Stimulated activated CD8-positive, alpha-beta memory T cell treated with anti-CD3 and anti-CD28 coated beads, Interleukin-7, amount 100 ng/mL, for 48 hours (primary cell): ENCODE measurements around the gene TAS2R46.
"Not testable (repeated sequence)": the region's sequence is repeated elsewhere in the genome, so short reads cannot be mapped to it uniquely, and the experiment has no call there.

Source experiments
- DNase-seq, 2 donors: peaks; one replicate each; pipeline ENCODE4 v3.0.0-alpha.2; 2020; ENCODE audit warnings: low read depth in 1 of 2; ENCODE audit errors: extremely low read depth in 1 of 2

TAS2R46 gene

DNA sequence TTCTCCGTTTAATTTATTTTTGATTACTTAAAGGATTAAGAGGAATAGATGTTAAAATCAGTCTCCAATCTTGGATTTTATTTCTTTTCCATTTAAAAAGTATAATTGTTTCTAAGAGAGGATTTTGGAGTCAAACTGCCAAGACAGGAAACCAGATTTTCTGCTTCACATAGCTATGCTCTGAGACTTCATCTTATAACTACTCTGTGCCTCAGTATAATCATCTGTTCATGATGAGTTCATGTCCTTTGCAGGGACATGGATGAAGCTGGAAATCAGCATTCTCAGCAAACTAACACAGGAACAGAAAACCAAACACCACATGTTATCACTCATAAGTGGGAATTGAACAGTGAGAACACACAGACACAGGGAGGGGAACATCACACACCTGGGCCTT lies 21.9 kb downstream of the TAS2R46 start:
- no peak for DNase-seq

DNA sequence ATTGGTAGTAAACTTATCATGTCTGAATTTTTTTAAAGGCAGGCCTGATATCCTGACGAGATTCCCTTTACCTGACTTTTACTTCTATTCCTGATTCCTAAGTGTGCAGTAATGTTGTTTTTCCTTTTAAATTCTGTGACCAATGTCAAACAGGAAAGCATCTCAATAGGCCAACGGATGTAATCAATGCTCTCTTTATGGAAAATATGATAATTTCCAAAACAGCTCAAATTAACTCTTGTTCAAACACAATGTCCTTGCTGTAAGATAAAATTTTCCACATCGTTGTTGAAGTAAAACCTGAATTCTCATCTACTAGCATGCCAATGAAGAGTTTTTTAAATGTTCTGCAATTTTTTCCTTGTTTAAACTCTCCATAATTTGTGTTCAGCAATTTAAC lies 22.9 kb downstream of the TAS2R46 start:
- no peak for DNase-seq

GRCh38 chr12:11033959-11034358 lies 28.1 kb downstream of the TAS2R46 start:
- not testable (repeated sequence) for DNase-seq

GRCh38 chr12:11031307-11031706 lies 30.8 kb downstream of the TAS2R46 start, which contains the start of gene TAS2R31:
Gene TAS2R31 (minus strand): TSS chr12:11031407. CDS start chr12:11031335, 72 bp downstream.
- DNase-seq, result no peak

DNA sequence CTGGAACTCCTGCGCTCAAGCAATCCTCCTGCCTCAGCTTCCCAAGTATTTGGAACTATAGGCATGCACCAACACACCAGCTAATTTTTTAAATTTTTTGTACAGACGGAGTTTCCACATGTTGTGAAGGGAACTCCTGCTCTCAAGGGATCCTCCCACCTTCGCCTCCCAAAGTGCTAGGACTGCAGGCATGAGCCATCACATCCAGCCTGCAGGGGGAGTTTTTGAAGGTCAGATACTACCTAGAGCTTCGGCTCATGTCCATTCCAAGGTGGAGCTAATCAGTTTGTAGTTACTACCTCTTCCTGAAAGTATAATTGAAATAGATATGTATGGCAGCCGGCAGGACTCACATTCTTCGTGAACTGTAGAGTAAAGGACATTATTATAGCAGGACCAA lies 36.0 kb downstream of the TAS2R46 start:
- no peak for DNase-seq

DNA sequence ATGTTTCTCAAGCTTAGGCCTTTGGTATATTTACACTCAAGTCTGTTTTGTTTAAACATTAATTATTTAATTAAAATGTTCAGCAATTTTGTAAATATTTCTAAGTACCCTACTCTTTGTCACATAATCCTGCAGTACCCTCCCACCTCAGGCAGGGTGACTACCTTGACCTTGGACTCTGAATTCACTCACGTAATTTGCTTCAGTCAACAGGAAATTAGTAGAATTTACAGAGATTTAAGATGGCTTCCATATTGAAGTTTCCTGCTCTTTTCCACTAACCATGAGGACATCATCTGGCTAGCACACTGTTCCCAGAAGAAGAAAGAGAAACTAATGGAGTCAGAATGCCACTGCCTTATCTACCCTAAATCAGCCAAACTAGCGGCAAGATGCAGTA lies 38.7 kb downstream of the TAS2R46 start:
- no peak for DNase-seq

DNA sequence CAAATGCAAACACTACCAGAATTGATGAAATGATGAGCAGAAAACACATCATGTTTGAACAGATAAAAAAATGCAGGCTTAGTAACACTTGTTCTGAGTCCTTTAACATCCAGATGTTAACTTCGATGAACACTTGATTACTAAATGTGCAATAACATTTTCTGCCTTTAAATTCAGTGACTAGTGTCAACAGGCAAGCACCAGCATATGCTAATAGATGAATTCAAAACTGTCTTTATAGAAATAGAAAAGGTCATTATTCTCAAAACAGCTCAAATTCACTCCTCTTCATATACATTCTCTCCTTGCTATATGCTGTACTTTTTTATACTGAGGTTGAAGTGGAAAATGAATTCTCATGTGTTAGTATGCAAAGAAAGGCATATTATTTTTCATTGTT lies 39.6 kb downstream of the TAS2R46 start, which contains the start of gene TAS2R19:
TAS2R19 (minus strand) TSS at position 101 of the 400 bp plus-strand sequence; CDS start at position 52, 49 bp downstream.
- DNase-seq, result no peak

DNA sequence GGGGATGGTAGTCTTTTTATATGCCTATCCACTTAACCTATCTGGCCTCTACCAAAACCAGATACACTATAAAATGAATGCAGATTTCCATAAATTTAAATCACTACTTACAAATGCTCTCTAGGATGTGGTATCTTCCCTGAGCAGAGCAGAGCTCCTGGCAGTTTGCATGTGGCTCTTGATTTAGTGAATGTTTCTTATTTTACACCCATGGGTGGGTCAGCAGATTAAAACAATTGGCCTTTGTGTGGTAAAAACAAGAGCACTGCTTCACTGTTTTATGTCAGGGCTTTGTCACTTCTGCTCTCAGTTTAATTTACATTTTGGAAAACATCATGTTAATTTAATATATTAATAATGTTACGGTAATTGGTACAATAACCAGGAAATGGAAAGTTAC lies 45.2 kb downstream of the TAS2R46 start:
- DNase-seq, result no peak

DNA sequence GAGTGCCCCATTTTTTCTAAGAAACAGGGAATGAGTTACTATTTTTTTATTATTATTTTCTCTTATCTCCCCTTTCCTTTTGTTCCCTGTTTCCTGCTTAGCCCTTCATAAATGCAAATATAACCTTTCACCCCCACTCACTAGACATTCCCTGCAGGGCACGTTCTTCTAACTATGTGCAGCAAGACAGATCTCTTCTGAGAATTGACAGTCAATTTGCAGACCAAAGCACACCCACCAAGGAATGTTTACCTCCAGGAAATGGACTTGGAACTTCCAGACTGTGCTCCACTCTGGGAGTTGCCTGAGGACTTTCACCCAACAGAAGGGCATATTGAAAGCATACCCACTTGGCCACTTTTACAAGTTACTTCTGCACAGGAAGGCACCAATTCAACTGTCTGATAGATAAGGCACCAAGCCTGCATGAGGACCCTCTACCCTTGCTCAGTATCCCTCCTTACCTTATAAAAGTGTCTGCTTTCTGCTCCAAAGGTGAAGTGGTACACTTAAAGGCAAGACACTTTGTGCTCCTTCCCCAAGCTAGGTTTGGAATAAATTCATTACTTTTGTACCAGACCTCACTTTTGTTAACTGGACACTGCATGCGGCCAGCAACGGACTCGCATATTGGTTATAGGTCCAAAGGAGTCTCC lies 46.2 kb downstream of the TAS2R46 start:
- no peak for DNase-seq

DNA sequence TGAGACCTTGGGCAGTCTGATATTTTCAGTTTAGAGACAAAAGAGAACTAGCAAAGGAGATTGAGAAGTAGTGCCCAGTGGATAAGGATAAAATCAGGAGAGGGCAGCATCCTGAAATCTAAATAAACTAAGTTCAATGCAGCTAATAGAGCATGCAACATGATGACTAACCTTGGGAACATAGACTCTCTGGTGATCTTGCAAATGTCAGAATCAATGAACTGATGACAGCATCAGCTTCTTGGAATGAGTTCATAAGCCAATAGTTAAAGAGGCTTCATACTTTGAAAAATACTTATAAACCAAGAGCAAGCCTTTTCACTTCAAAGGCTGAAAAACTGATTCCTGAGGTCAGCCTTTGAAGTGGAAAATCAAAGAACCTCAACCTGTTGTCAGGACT lies 47.9 kb downstream of the TAS2R46 start:
- DNase-seq, result no peak
